Fibroblast of the aortic adventitia (primary cell): ENCODE results near the gene ARHGEF39. TPM values are rescaled to one million over a fixed set of nuclear protein-coding genes. Genes with fewer than 3 reads are reported as not detected.

ENCODE experiments used
- DNase-seq: peaks from one replicate; pipeline ENCODE4 v3.0.0-alpha.2; 2010; ENCODE audit warnings: low read depth
- H3K4me3 ChIP-seq: 2 replicates; pipeline ENCODE4 v1.5.1; 2011; ENCODE audit warnings: low read depth, mild to moderate bottlenecking, control low read depth, low read length, moderate library complexity
- CTCF ChIP-seq: IDR thresholded peaks from 2 replicates; pipeline ENCODE4 v1.5.1; 2011; ENCODE audit warnings: mild to moderate bottlenecking, low read length, control low read depth, inconsistent platforms; ENCODE audit not compliant: insufficient read depth
- total RNA-seq: library from RNA; depleted of rRNA; stranded (reverse); fragments of >200 nt; gene quantifications from 2 replicates; pipeline ENCODE4 v1.2.3, GENCODE V29; 2012; ENCODE audit warnings: low replicate concordance

Gene ARHGEF39
- total RNA-seq, 1 donor: 3.9 TPM

GRCh38 chr9:35700942-35701341, 35.9 kb upstream of the ARHGEF39 start:
- no peak for TF ChIP-seq CTCF
- no peak overlapping the region for H3K4me3 ChIP-seq
- DNase-seq: no peak

- H3K4me3 ChIP-seq: no peak overlapping the region
- no peak for DNase-seq
- no peak for TF ChIP-seq CTCF
Observed at GRCh38 chr9:35700031-35700430, 35.0 kb upstream of the ARHGEF39 start.

GRCh38 chr9:35698231-35698630, 33.2 kb upstream of the ARHGEF39 start:
- TF ChIP-seq CTCF: no peak
- H3K4me3 ChIP-seq: no peak overlapping the region
- no peak for DNase-seq

GRCh38 chr9:35697486-35697885, 32.5 kb upstream of the ARHGEF39 start:
- no peak overlapping the region for H3K4me3 ChIP-seq
- no peak for DNase-seq
- TF ChIP-seq CTCF: no peak

- no peak overlapping the region for H3K4me3 ChIP-seq
- peak; percentile 95 for TF ChIP-seq CTCF
- DNase-seq: peak; percentile 56
Observed at GRCh38 chr9:35696520-35697215, 31.7 kb upstream of the ARHGEF39 start.

GRCh38 chr9:35695943-35696401, 31.0 kb upstream of the ARHGEF39 start:
- DNase-seq: no peak
- TF ChIP-seq CTCF: no peak

More at GRCh38 chr9:35695943-35696401, 31.0 kb upstream of the ARHGEF39 start:
- H3K4me3 ChIP-seq: no peak overlapping the region
